T-cell (primary cell): Measurements from ENCODE around the gene HSD11B1L. TPM values are rescaled to one million over a fixed set of nuclear protein-coding genes. Genes with fewer than 3 reads are reported as not detected.
"Not testable (repeated sequence)": the region's sequence is repeated elsewhere in the genome, so short reads cannot be mapped to it uniquely, and the experiment has no call there.

ENCODE experiments used
- ATAC-seq, 4 experiments: fragments of 200-7000 bp in 3 of 4; fragments of 150-1000 bp in 1 of 4; cut with Tn5 transposase; replicated peaks in 1 of 4; 1 replicate in 3 of 4; 2 replicates in 1 of 4; pipeline ENCODE4 v1.10.0; 2021; ENCODE audit warnings: moderate library complexity in 3 of 4, mild to moderate bottlenecking in 2 of 4, moderate number of reproducible peaks in 1 of 4
- CTCF ChIA-PET, 2 donors: fragments of 300-600 bp; sonication (Branson Sonifier 250); formaldehyde crosslinking; loops; one replicate each; lab custom pipeline; 2022; ENCODE audit warnings: antibody characterized with exemption in 2 of 2; lab: Charles Lee
- POLR2A ChIA-PET, 2 donors: fragments of 300-600 bp; sonication (Branson Sonifier 250); formaldehyde crosslinking; loops; one replicate each; lab custom pipeline; 2022; ENCODE audit warnings: antibody characterized with exemption in 2 of 2; lab: Charles Lee
- DNase-seq, 35 experiments: peaks; one replicate each; pipeline versions ENCODE4 v3.0.0 to v3.0.0-alpha.2; 2013 to 2023
- H3K27ac ChIP-seq: one replicate; pipeline ENCODE4 v1.5.1; 2013; ENCODE audit warnings: low read length
- H3K27me3 ChIP-seq, 2 experiments: replicated peaks in 1 of 2; 1 replicate in 1 of 2; 2 replicates in 1 of 2; pipeline versions ENCODE4 v1.6.1 to v1.7.0; 2013; ENCODE audit warnings: low read length in 1 of 2, mixed read lengths in 1 of 2; ENCODE audit not compliant: control insufficient read depth in 2 of 2, insufficient read depth in 2 of 2; ENCODE audit errors: extremely low read depth in 1 of 2
- H3K36me3 ChIP-seq, 2 donors: 1 replicate in 1 of 2; 2 replicates in 1 of 2; pipeline versions ENCODE4 v1.6.1 to v1.7.0; 2013; ENCODE audit warnings: low read length in 1 of 2; ENCODE audit not compliant: control insufficient read depth in 2 of 2, insufficient read depth in 1 of 2; ENCODE audit errors: extremely low read depth in 1 of 2
- H3K4me1 ChIP-seq, 2 experiments: 1 replicate in 1 of 2; 2 replicates in 1 of 2; pipeline versions ENCODE4 v1.6.1 to v1.7.0; 2013; ENCODE audit warnings: low read length in 2 of 2, mixed read lengths in 1 of 2; ENCODE audit not compliant: insufficient read depth in 2 of 2, control insufficient read depth in 1 of 2; ENCODE audit errors: extremely low read depth in 1 of 2
- H3K4me3 ChIP-seq, 2 donors: 1 replicate in 1 of 2; 2 replicates in 1 of 2; pipeline versions ENCODE4 v1.5.1 to v1.7.0; 2013; ENCODE audit warnings: mild to moderate bottlenecking in 2 of 2, low read length in 1 of 2, moderate library complexity in 1 of 2; ENCODE audit not compliant: control insufficient read depth in 1 of 2; ENCODE audit errors: extremely low read depth in 1 of 2
- H3K9me3 ChIP-seq: 2 replicates; pipeline ENCODE4 v1.7.0; 2013
- H3K27ac Mint-ChIP-seq, 2 donors: one replicate each; pipeline ENCODE4 v1.8.0; 2020 to 2021; ENCODE audit warnings: mild to moderate bottlenecking in 2 of 2, mixed read lengths in 2 of 2
- H3K27me3 Mint-ChIP-seq, 2 donors: one replicate each; pipeline ENCODE4 v1.8.0; 2021 to 2022; ENCODE audit warnings: mixed read lengths in 2 of 2
- H3K36me3 Mint-ChIP-seq: one replicate; pipeline ENCODE4 v1.8.0; 2021; ENCODE audit warnings: mixed read lengths
- H3K4me1 Mint-ChIP-seq, 3 donors: one replicate each; pipeline ENCODE4 v1.8.0; 2020 to 2022; ENCODE audit warnings: mixed read lengths in 3 of 3, mild to moderate bottlenecking in 1 of 3
- H3K4me3 Mint-ChIP-seq, 3 donors: one replicate each; pipeline ENCODE4 v1.8.0; 2020 to 2022; ENCODE audit warnings: mild to moderate bottlenecking in 3 of 3, mixed read lengths in 3 of 3, moderate library complexity in 3 of 3
- H3K9me3 Mint-ChIP-seq, 3 donors: one replicate each; pipeline ENCODE4 v1.8.0; 2020 to 2022; ENCODE audit warnings: mixed read lengths in 3 of 3
- WGBS: methylation state at CpG from one replicate; pipeline ENCODE4 v1.1.5; 2013; ENCODE audit warnings: missing lambda C conversion rate; ENCODE audit not compliant: insufficient coverage; 5-methylcytosine and 5-hydroxymethylcytosine counted together
- total RNA-seq, 35 experiments: library from RNA in 6 of 35; stranded (reverse) in 6 of 35; fragments of 120-200 nt in 1 of 35; gene quantifications; one replicate each; pipeline versions ENCODE4 v1.2.1 to v1.2.4 and lab custom pipeline; 2013 to 2026

Gene HSD11B1L
- total RNA-seq, 5 donors from 2014 or later (not counting 1 experiment from before 2014, with no cell fraction given), result 3.2 to 6.1 (median 4.4) TPM

DNA sequence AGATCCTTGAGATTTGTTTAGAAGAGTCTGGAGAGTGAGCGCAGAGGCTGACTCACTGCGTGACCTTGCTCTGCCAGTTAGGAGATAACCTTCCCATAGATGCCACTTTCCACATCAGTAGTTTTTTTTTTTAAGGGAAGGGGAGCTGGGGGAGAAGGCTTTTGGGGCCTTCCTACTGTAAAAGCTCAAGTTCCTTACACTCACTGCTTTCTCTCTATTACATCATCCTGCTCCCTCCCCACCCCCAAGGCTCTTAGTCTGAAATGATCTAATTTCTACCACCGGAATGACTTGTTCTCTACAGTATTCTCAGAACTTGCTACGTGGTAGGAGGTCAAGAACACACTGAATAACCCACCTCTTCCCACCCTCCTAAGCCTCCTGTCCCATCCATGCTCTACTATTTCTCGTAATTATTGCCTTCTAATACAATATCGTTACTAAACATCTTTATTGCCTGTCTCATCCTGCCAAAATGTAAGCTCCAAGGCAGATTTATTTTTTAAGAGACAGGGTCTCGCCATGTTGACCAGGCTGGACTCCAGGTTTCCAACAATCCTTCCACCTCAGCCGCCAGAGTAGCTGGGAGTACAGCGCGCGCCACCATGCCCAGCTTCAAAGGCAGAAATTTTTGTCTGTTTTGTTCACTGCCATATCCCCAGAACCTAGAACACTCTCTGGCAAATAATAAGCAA is 37.9 kb downstream of the HSD11B1L start:
- Mint-ChIP-seq H3K27ac (peak overlapping the region; percentile 83 to 85), H3K9me3 (no peaks in the 10 kb centered on the region), H3K36me3 (peaks cover 6% of the 10 kb centered on the region), H3K4me3 (peak overlapping the region; percentile 87 to 89 (median 89)), H3K4me1 (peaks cover 24 to 33% (median 29%) of the 10 kb centered on the region in 3 donors), H3K27me3 (no peaks in the 10 kb centered on the region)
- H3K36me3 ChIP-seq, result peaks cover 2 to 14% of the 10 kb centered on the region in 2 donors
- no peak for ATAC-seq
- H3K4me3 ChIP-seq, result peak overlapping the region; percentile 84 to 91
- H3K4me1 ChIP-seq, result peaks cover 10 to 35% of the 10 kb centered on the region in 2 experiments
- WGBS, result 13% methylated on average over 7 of the region's 11 CpGs
- ChIA-PET CTCF (no interaction called here), POLR2A (interaction anchor here (0.7 to 1.8 kb wide), 2 partner anchors 29 to 656 kb away, joined by 9 to 11 read pairs; partner anchors contain the start of gene RPL36 (in 1 of the 2))
- H3K27me3 ChIP-seq, result no peaks in the 10 kb centered on the region
- DNase-seq, result no peak
- H3K9me3 ChIP-seq, result no peaks in the 10 kb centered on the region
- H3K27ac ChIP-seq, result peak overlapping the region; percentile 86

DNA sequence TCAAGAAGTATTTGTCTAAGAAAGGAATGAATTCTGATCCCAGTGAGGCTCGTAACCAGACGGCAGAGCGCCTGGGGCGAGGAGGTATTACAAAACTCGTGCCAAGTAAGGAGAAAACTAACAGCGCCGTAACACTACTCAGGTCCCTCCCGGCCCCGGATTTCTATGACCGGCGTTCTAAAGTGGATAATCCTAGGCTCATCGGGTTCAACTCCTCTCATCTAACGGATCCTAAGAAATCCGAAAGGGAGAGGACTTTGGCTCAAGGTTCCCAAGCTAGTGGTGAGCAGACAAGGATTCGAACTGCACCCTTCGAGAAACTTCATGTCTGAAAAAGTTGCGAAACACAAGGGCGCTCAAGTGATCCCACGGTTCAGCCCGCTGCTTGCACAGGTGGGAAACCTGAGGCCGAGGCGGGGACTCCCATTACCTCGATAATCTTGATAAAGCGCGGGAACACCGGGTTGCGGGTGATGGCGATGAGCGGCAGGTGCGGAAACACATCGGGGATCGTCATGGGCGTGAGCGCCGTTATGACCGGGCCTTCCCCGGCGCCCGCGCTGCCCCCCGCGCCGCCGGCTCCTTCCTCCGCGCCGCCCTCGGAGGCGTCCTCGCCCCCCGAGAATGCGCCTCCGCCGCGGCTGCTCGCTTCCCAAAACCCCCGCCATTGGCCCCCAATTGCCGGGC is 38.6 kb downstream of the HSD11B1L start:
- Mint-ChIP-seq H3K27ac (peak overlapping the region; percentile 85 to 98), H3K36me3 (peaks cover 3% of the 10 kb centered on the region), H3K27me3 (no peaks in the 10 kb centered on the region), H3K4me1 (peaks cover 24 to 33% (median 29%) of the 10 kb centered on the region in 3 donors), H3K4me3 (peak overlapping the region; percentile 87 to 89 (median 89)), H3K9me3 (no peaks in the 10 kb centered on the region)
- DNase-seq (peak in 4 of 35 experiments; percentile 9 to 49 (median 16)), ATAC-seq (no peak)
- peak overlapping the region; percentile 84 to 91 for H3K4me3 ChIP-seq
- H3K9me3 ChIP-seq, result no peaks in the 10 kb centered on the region
- ChIA-PET CTCF (interaction anchor here in 1 of 2 donors (1.5 to 2.0 kb wide), 2 partner anchors 29 to 33 kb away, joined by 9 to 18 read pairs; partner anchors contain the start of gene RPL36), POLR2A (interaction anchor here in 1 of 2 donors (1.0 to 1.8 kb wide), 2 partner anchors 29 kb away, joined by 3 to 9 read pairs; partner anchors contain the start of gene RPL36)
- H3K4me1 ChIP-seq, result peaks cover 10 to 35% of the 10 kb centered on the region in 2 experiments
- peaks cover 0 to 9% of the 10 kb centered on the region in 2 donors for H3K36me3 ChIP-seq
- under 1% methylated on average over 58 of the region's 58 CpGs for WGBS
- H3K27me3 ChIP-seq, result no peaks in the 10 kb centered on the region
- H3K27ac ChIP-seq, result peak overlapping the region; percentile 86

DNA sequence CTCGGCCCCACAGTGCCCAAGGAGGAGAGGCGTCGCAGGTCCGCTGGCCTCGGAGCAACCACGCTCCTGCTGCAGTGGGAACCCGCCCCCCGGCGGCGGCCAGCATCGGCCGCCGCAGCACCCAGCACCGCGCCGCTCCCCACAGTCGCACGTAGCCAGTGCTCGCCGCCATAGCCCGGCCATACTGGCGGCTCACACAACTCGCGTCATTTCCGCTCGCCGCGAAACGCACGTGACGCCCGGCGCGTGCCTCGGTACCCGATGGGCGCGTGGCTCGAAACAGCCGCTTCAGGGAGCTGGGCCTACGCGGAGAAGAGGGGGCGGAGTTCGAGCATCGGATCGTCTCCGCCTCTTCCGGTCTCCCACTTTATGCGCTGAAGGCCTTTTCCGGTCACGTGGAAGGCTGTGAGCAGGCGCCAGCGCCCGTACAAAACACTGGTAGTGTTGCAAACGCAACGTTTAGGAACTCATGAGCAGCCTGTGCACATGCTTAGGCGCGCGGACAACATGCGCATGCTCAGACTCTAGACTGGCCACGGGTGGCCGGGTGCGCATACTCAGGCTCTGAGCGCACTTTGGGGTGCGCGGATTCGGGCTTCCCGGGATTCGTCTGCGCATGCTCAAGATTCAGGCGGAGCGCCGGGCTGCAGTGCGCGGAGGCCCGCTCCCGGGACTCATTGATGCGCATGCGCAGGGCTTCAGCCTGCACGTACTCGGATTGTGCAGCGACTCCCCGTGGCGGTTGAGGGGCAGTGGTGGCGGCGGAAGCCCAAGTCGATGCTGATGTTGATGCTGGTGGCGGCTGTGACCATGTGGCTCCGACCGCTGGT is 39.3 kb downstream of the HSD11B1L start, which contains the start of the genes CATSPERD and LONP1:
Gene CATSPERD (plus strand): TSS at position 677 of the 830 bp plus-strand sequence. CDS start 101 bp downstream, at position 778.
Gene LONP1 (minus strand): TSS at position 186 of the 830 bp plus-strand sequence. CDS start 14 bp downstream, at position 172.
- H3K4me3 ChIP-seq, result peak within 1 kb of the TSS; percentile 84 to 91
- Mint-ChIP-seq H3K27ac (peak within 1 kb of the TSS; percentile 95 to 98), H3K4me1 (peaks cover 24 to 33% (median 29%) of the 10 kb centered on the region in 3 donors), H3K27me3 (peaks cover 0 to 3% of the 10 kb centered on the region in 2 donors), H3K36me3 (peaks cover 3% of the 10 kb centered on the region), H3K4me3 (peak within 1 kb of the TSS; percentile 87 to 89 (median 89)), H3K9me3 (no peaks in the 10 kb centered on the region)
- H3K4me1 ChIP-seq, result peaks cover 10 to 35% of the 10 kb centered on the region in 2 experiments
- DNase-seq (peak; percentile 96 to 100 (median 97)), ATAC-seq (peak; percentile 90 to 92 (median 91))
- H3K9me3 ChIP-seq, result no peaks in the 10 kb centered on the region
- WGBS, result under 1% methylated on average over 90 of the region's 90 CpGs
- H3K27ac ChIP-seq, result peak within 1 kb of the TSS; percentile 86
- peaks cover 0 to 9% of the 10 kb centered on the region in 2 donors for H3K36me3 ChIP-seq
- ChIA-PET CTCF (interaction anchor here in 1 of 2 donors (1.5 to 2.0 kb wide), 2 partner anchors 30 to 34 kb away, joined by 9 to 18 read pairs; partner anchors contain the start of gene RPL36), POLR2A (interaction anchor here (0.6 to 1.0 kb wide), 6 partner anchors 8 to 391 kb away, joined by 3 to 12 read pairs (median 3); partner anchors contain the start of genes RPL36 (in 1 of the 2) and SAFB (in 1 of the 2))
- H3K27me3 ChIP-seq, result peaks cover 0 to under 1% of the 10 kb centered on the region in 2 experiments

DNA sequence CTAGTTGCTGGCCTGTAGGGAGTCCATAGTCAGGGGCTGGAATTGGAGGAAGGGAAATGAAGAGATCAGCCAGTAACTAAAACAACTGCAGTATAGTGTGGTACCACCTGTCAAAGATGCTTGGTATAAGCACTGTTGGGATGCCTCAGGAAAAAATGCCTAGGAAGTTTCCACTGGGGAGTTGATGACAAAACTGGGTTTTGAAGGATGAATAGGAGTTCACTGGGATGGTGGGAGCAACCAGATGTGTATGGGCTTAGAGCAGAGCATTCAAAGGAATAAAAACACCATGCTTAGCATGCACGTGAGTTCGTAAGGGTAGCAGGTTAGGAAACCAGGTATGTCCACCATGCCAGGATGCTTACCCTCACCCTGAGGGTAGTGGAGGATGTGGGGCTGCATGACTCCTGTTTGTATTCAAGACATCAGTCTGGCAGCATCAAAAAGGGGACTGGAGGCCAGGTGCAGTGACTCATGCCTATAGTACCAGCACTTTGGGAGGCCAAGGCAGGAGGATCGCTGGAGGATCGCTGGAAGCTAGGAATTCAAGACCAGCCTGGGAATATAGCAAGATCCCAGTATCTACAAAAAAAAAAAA is 46.7 kb downstream of the HSD11B1L start:
- ChIA-PET POLR2A (interaction anchor here in 1 of 2 donors (0.6 kb wide), 1 partner anchor 126 kb away, joined by 3 read pairs; no protein-coding TSS in a partner anchor), CTCF (no interaction called here)
- Mint-ChIP-seq H3K27ac (no peak overlapping the region), H3K27me3 (peaks cover 0 to 10% of the 10 kb centered on the region in 2 donors), H3K4me3 (no peak overlapping the region), H3K36me3 (no peaks in the 10 kb centered on the region), H3K4me1 (no peaks in the 10 kb centered on the region), H3K9me3 (no peaks in the 10 kb centered on the region)
- no peaks in the 10 kb centered on the region for H3K4me1 ChIP-seq
- no CpG with 5 or more reads among the region's 4 CpGs for WGBS
- peaks cover 0 to 21% of the 10 kb centered on the region in 2 experiments for H3K27me3 ChIP-seq
- H3K36me3 ChIP-seq, result no peaks in the 10 kb centered on the region
- H3K9me3 ChIP-seq, result no peaks in the 10 kb centered on the region
- no peak for DNase-seq
- H3K27ac ChIP-seq, result no peak overlapping the region
- no peak overlapping the region for H3K4me3 ChIP-seq
- ATAC-seq, result no peak

DNA sequence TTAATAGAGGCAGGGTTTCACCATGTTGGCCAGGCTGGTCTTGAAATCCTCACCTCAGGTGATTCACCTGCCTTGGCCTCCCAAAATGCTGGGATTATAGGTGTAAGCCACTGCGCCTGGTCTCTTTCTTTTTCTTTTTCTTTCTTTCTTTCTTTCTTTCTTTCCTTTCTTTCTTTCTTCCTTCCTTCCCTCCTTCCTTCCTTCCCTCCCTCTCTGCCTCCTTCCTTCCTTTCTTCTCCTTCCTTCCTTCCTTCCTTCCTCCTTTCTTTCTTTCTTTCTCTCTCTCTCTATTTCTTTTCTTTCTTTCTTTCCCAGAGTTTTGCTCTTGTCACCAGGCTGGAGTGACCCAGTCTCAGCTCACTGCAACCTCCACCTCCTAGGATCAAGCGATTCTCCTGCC is 52.3 kb downstream of the HSD11B1L start:
- DNase-seq, H3K9me3 ChIP-seq, H3K4me1 ChIP-seq, H3K27ac Mint-ChIP-seq, H3K27me3 Mint-ChIP-seq, POLR2A ChIA-PET, ATAC-seq, H3K36me3 Mint-ChIP-seq, H3K9me3 Mint-ChIP-seq, H3K27ac ChIP-seq, H3K4me3 Mint-ChIP-seq, H3K4me3 ChIP-seq, H3K4me1 Mint-ChIP-seq, H3K36me3 ChIP-seq, CTCF ChIA-PET: not testable (repeated sequence)
- peaks cover 0 to 15% of the 10 kb centered on the region in 2 experiments for H3K27me3 ChIP-seq
- 86% methylated on average over 1 of the region's 2 CpGs for WGBS
